GM18907 (cell line): Measurements from ENCODE around the gene GUCY2C.
A peak's percentile ranks its signal among the peaks of the same experiment; 100 is the strongest.

Source experiments
- ATAC-seq: cut with Tn5 transposase; IDR thresholded peaks from one replicate; pipeline ENCODE4 v1.9.1; 2021; ENCODE audit warnings: mild to moderate bottlenecking, moderate library complexity; ENCODE audit not compliant: unreplicated experiment

Gene GUCY2C

GRCh38 chr12:14629832-14630710, 66.3 kb downstream of the GUCY2C start:
- ATAC-seq = peak; percentile 97

- ATAC-seq = no peak
Measured at GRCh38 chr12:14628771-14629170, 67.6 kb downstream of the GUCY2C start.

- peak; percentile 81 for ATAC-seq
Measured at GRCh38 chr12:14621826-14622225, 74.6 kb downstream of the GUCY2C start.

- peak; percentile 78 for ATAC-seq
Measured at GRCh38 chr12:14619741-14620501, 76.5 kb downstream of the GUCY2C start.

DNA sequence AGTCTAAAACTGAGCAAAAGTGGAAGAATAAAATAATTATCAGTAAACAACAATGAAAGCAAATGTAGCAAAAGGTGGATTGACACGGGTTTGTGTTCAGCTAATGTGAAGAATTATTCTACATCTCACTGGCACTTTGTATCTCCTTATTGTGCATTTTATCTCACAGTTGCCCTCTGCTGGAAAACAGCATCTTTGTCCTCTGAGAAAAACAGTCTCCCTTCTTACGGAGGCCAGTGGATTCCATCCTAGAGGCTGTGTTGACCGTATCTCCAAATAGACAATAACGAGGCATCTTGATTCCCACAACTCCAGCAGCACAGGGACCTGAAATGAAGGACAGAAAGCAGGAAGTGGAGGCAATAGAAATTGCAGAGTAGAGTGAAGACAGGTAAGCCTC, 77.4 kb downstream of the GUCY2C start:
- no peak for ATAC-seq

- ATAC-seq = peak; percentile 49
Measured at GRCh38 chr12:14614704-14615121, 81.7 kb downstream of the GUCY2C start.

GRCh38 chr12:14613718-14614117, 82.7 kb downstream of the GUCY2C start:
- ATAC-seq = peak; percentile 96

- no peak for ATAC-seq
Measured at GRCh38 chr12:14612898-14613445, 83.4 kb downstream of the GUCY2C start.

DNA sequence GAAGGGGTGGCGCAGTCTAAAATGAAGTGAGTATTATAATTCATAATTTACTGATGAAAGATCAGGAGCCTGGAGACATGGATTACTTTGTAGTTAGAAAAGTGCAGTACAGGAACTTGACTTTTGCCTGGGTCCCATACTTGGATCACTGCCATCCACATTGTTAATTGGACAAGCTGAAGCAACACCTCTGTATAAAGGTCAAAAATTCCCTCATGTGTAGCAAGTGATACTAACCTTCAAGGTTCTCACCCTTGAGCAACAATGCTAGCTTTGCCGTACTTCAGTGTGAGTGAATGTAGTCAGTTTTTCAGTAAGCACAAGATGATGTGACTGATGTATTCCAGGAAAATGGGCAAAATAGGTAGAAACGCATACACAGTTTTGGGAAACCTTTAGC, 84.1 kb downstream of the GUCY2C start:
- ATAC-seq = no peak

GRCh38 chr12:14611640-14612203, 84.7 kb downstream of the GUCY2C start:
- no peak for ATAC-seq

GRCh38 chr12:14607568-14607967, 88.8 kb downstream of the GUCY2C start:
- no peak for ATAC-seq

DNA sequence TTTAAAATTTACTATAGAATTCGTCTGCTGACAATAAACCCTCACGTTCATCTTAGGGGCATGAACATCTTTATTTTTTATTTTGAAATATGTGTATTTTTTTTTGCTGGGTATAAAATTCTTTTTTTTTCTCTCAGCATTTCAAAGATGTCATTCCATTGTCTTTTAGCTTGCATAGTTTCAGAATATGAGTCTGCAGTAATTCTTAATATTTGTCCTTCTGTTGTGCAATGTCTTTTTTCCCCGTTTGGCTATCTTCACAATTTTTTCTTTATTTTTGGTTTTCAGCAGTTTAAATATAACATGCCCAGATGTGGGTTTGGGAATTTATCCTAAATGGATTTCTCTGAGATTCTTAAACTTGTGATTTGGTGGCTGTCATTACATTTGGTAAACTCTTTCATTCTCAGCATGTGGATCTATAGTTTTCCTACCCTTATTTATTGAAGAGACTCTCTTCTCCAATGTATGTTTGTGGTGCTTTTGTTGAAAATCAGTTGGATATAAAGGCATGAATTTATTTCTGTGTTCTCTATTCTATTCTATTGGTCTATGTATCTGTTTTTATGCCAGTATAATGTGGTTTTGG, 90.9 kb downstream of the GUCY2C start:
- no peak for ATAC-seq

DNA sequence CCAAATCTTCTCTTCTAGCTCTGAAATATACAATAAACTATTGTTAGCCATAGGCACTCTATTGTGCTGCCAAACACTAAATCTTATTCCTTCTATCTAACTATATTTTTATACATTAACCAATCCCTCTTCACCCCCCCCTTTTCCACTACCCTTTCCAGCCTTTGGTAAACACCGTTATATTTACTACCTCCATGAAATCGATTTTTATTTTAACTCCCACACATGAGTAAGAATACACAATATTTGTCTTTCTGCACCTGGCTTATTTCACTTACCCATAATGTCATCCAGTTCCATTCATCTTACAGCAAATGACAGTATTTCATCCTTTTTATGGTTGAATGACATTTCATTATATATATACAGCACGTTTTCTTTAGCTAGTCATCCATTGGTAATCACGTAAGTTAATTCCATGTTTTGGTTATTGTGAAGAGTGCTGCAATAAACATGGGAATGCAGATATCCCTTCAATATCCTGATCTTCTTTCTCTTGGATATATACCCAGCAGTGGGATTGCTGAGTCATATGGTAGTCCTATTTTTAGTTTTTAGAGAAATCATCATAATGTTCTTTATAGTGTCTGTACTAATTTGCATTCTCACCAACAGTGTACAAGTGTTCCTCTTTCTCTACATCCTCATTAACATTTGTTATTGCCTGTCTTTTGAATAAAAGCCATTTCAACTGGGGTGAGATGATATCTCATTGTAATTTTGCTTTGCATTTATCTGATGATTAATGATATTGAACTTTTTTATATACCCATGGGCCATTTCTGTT, 94.5 kb downstream of the GUCY2C start:
- no peak for ATAC-seq

DNA sequence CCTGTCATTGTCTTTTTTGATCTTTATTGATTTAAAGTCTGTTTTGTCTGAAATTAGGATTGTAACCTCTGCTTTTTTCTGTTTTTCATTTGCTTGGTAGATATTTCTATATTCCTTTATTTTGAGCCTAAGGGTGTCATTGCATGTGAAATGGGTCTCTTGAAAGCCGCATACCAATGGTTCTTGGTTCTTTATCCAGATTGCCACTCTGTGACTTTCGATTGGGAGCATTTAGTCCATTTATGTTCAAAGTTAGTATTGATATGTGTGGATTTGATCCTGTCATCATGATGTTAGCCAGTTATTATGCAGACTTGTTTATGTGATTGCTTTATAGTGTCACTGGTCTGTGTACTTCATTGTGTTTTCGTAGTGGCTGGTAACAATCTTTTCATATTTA, 98.9 kb downstream of the GUCY2C start:
- no peak for ATAC-seq

GRCh38 chr12:14591719-14592118, 104.7 kb downstream of the GUCY2C start:
- ATAC-seq = no peak

DNA sequence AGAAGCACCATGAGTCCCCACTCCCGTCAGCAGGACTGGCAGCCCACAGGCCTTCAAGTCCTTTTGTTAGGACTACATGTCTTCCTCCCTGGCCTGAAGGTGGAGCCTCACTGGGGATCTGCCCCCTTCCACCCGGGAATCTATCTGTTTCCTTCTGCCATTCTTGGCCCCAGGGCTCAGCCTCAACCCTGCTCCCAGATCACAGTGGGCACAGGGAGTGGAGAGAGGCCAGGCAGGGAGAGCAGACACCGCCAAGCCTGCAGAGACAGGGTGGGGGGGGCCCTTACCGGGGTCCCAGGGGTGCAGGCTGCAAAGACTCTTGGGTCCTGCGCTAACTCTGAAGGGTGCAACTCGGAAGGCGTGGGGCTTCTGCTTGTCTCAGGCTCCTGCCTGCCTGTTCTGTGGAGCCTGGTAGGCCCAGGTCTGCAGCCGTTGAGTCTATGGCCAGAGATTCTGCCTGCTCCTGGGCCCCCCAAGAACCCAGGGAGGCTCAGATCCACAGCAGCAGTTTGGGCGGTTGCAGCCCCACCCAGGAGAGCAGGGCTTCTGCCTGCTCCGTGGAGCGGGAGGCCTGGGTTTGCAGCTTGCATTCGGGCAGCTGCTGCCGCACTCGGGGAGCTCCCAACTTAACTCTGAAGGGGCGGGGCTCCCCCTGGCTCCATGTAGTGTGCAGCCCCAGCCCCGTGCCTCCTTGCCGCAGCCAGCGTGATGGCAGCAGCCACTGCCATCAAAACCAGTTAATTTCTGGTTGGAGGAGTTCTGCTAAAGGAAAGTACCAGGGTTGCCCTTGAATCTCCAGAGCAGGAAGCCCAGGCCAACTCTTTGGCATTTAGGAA, 107.0 kb downstream of the GUCY2C start:
- no peak for ATAC-seq

- ATAC-seq = no peak
Measured at GRCh38 chr12:14588571-14588970, 107.8 kb downstream of the GUCY2C start.

GRCh38 chr12:14578646-14579045, 117.8 kb downstream of the GUCY2C start:
- ATAC-seq = no peak

DNA sequence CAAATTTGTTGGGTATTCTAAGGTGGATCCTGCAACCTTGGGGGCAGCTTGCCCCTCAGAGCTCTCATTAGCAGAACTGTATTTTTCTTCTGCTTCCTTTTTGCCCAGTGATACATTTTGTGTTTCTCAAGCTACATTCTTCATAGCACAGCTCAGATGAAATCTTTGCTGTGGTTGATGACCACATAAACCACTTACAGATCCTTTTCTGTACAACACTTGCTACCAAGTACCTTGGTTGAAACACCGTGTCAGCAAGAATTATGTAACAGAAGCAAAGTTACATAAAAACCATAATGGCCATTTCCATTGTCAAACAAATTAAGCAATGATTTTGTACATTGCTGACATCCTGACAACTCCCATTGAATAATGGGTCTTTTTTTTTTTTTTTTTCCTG, 119.1 kb downstream of the GUCY2C start:
- ATAC-seq = peak; percentile 87
